PC-9 (cell line): ENCODE results near the gene DPYSL5.

Experiments
- EZH2 ChIP-seq: fragments of 200-600 bp; sonication (generic); IDR thresholded peaks from 2 replicates; pipeline ENCODE4 v1.8.0; 2017; ENCODE audit warnings: antibody characterized with exemption, low read depth
- TF ChIP-seq, protein P1 (sequence below): fragments of 200-600 bp; sonication (generic); conservative IDR thresholded peaks from 2 replicates; pipeline ENCODE4 v1.6.1; 2017; ENCODE audit warnings: mixed run types, antibody characterized with exemption, mild to moderate bottlenecking, moderate library complexity

DNA sequence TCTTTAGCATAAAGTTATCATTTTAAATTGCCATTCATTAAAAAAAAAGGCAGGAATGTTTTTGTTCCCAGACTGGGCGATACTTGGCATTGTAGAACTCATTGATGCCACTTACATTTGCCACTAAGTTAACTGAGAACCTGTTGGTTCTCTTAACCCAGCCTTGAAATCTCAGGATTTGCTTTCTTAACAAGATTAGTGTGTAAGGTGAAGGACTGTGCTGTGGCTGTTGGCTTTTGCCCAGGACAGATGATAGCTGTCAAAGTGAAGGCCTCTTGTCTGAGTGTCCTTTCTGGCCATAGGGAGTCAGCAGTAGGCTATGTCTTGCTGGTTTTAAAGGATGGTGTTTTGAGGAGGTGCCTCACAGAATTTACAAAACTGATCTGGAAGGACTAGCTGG is 2.6 kb downstream of the DPYSL5 start:
- no peak for TF ChIP-seq EZH2
- TF ChIP-seq, protein P1, sequence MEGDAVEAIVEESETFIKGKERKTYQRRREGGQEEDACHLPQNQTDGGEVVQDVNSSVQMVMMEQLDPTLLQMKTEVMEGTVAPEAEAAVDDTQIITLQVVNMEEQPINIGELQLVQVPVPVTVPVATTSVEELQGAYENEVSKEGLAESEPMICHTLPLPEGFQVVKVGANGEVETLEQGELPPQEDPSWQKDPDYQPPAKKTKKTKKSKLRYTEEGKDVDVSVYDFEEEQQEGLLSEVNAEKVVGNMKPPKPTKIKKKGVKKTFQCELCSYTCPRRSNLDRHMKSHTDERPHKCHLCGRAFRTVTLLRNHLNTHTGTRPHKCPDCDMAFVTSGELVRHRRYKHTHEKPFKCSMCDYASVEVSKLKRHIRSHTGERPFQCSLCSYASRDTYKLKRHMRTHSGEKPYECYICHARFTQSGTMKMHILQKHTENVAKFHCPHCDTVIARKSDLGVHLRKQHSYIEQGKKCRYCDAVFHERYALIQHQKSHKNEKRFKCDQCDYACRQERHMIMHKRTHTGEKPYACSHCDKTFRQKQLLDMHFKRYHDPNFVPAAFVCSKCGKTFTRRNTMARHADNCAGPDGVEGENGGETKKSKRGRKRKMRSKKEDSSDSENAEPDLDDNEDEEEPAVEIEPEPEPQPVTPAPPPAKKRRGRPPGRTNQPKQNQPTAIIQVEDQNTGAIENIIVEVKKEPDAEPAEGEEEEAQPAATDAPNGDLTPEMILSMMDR: no peak
